Measurements from ENCODE around the gene PUM1.

PUM1 gene

DNA sequence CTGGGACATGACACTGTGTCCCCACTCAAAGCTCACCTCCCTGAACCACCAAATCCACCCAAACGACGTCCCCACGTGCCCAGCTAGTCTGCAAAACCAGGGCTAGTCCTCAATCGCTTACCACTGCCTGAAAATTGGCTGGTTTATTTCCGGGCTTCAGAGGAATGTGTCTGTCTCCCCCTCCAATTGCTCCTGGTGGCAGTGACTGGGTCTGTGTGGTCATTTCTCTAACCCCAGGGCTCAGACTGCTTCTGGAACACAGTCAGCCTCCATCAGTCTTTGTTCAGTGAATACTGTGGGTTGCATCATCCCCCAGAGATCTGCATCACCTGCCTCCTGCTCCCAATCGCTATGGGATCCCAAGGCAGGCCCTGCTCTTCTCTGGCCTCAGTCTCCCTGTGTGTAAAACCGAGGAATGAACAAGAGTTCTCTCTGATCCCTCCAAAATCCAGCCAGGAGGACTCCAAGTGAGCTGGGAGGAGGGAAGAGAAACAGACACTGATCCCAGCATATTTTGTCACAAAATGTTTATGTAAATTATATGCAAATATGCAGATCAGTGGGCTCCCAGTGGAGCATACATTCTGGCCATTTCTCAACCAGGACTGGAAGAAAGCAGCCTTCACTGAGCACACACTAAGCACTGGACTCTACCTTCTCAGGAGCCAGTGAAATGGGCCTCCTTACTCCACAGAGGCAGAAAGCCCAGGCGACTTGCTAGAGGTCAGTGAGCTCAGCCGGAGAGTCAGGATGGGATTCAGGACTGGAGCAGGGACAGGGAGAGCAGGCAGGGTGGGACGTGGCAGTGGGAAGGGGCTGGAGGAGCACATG is 177.8 kb downstream of the PUM1 start:
- DNase-seq: no peak

GRCh38 chr1:30886710-30887428 is 178.6 kb downstream of the PUM1 start:
- DNase-seq: no peak

- no peak for DNase-seq
Measured at GRCh38 chr1:30885570-30886522, 179.7 kb downstream of the PUM1 start.

DNA sequence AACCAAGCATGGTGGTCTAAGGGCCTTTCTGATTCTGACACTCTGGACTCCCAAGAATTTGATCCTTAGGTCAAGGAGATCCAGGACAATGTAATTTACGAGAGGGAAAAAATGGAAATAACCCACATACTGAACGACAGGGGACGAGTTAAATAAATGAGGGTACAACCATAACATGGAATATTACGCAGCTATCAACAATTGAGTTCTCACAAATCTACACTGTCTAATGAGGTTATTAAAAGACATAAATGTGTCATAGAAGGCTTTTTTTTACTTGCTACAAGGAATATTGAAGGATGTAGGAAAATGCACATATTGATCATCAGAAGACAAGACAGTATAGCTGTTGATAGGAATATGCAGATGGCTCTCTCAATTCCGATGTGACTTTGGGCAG is 180.8 kb downstream of the PUM1 start:
- DNase-seq: no peak

- no peak for DNase-seq
Measured at GRCh38 chr1:30883389-30884172, 181.9 kb downstream of the PUM1 start.

- DNase-seq: no peak
Measured at GRCh38 chr1:30882678-30883388, 182.7 kb downstream of the PUM1 start.
